ENCODE data around the gene IQCF2. TPM values are rescaled to one million over a fixed set of nuclear protein-coding genes. Genes with fewer than 3 reads are reported as not detected.

Gene IQCF2
- total and polyA plus RNA-seq, 2 of the 13 experiments (the other 11 are each of a cell fraction or from before 2014, with no cell fraction given), result not detected

GRCh38 chr3:51904034-51904823 is 42.8 kb downstream of the IQCF2 start:
- ChIA-PET CTCF (ENCODE audit: low intra/inter-chr PET ratio, low total read pairs) (no interaction called here), POLR2A (no interaction called here)
- 21% methylated on average over 2 of the region's 2 CpGs for WGBS (ENCODE audit: low lambda C conversion rate)
- Histone ChIP-seq H3K27ac (ENCODE audit: extremely low read length, insufficient read depth, low read length) (no peak overlapping the region), H3K27me3 (ENCODE audit: control insufficient read depth in 1 of 2, insufficient read depth in 2 of 2, low read length in 2 of 2) (peaks cover 0 to 4% of the 10 kb centered on the region in 2 experiments; a peak in 1 of 5 replicates), H4K20me1 (ENCODE audit: insufficient read depth, low read length) (no peaks in the 10 kb centered on the region), H3K36me3 (replicated peaks in 1 of 2; ENCODE audit: control insufficient read depth in 1 of 2, insufficient read depth in 2 of 2, low read length in 2 of 2) (no peaks in the 10 kb centered on the region), H3K4me3 (replicated peaks in 1 of 3; ENCODE audit: insufficient read depth in 1 of 3, low read depth in 2 of 3, low read length in 3 of 3) (no peak overlapping the region), H3K9me3 (ENCODE audit: low read length) (peaks cover 5% of the 10 kb centered on the region; the same call in 1 of the 2 replicates), H2AFZ (ENCODE audit: low read length) (no peak overlapping the region), H3K9ac (ENCODE audit: insufficient read depth, low read depth, low read length) (no peak overlapping the region), H3K4me2 (ENCODE audit: low read depth, low read length) (no peak overlapping the region), H3K79me2 (ENCODE audit: insufficient read depth, low read length) (no peaks in the 10 kb centered on the region), H3K4me1 (ENCODE audit: insufficient read depth, low read length) (no peaks in the 10 kb centered on the region)
- in situ Hi-C loops (cut with HindIII; ENCODE audit: extremely low pct_ligation_motif_present, low pct_unique_long_range_greater_than_20kb), result no loop called here
- ATAC-seq (no peak), DNase-seq (ENCODE audit: low spot score) (no peak), FAIRE-seq (no peak)
- BruUV-seq (replicated peaks), result no TSS peak
- intact Hi-C loops (cut with micrococcal nuclease; ENCODE audit: unreplicated experiment), result no loop called here
- TF ChIP-seq ZC3H13 (CRISPR knock-in tag; IDR thresholded peaks at IDR 0.05), result no peak
- no peak for TF ChIP-seq TARDBP (CRISPR knock-in tag; IDR thresholded peaks at IDR 0.05)
- no peak for TF ChIP-seq MAZ (IDR thresholded peaks at IDR 0.05; ENCODE audit: borderline replicate concordance, low read depth, low read length)
- no peak for TF ChIP-seq MAZ (CRISPR knock-in tag; IDR thresholded peaks at IDR 0.05; ENCODE audit: low read depth)
- TF ChIP-seq THAP11 (CRISPR knock-in tag; IDR thresholded peaks at IDR 0.05), result no peak
- peak; percentile 67 for TF ChIP-seq NFE2L2 (IDR thresholded peaks at IDR 0.05; ENCODE audit: low read length)
- TF ChIP-seq ZNF646 (CRISPR knock-in tag; IDR thresholded peaks at IDR 0.05), result no peak
- TF ChIP-seq MEIS1 (CRISPR knock-in tag; IDR thresholded peaks at IDR 0.05; ENCODE audit: borderline replicate concordance), result no peak
- peak; percentile 79 for TF ChIP-seq MAFF (IDR thresholded peaks at IDR 0.05; ENCODE audit: low read depth, low read length)
- peak; percentile 76 to 88 for TF ChIP-seq MAFK (conservative IDR thresholded peaks at IDR 0.05 in 1 of 2, IDR thresholded peaks at IDR 0.05 in 1 of 2; ENCODE audit: low read length in 2 of 2)

Measured in HepG2 (cell line).